ENCODE data around the gene ROMO1.
"Not testable (repeated sequence)": the region's sequence is repeated elsewhere in the genome, so short reads cannot be mapped to it uniquely, and the experiment has no call there.

ROMO1 gene

DNA sequence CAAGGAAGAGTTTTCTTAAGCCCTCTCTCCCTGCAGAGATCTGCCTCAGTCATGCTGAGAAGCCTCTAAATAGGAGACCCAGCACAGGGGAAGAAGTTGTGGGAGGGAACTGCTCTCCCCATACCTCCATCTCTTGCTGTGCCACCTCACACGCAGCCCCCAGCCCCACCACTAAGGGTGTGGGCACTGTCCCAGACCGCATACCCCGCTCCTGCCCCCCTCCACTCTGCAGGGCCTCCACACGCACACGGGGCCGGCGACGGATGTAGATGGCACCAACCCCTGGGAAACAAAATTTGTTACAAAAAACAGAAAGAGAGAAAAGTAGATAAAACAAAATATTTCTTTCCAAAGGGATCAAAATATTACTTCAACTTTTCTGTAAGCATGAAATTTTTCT is 24.3 kb upstream of the ROMO1 start:
- Histone ChIP-seq H3K27ac (no peak overlapping the region), H3K4me3 (no peak overlapping the region)
- TF ChIP-seq CTCF (IDR thresholded peaks at IDR 0.05) = no peak
- no peak for DNase-seq (ENCODE audit: low spot score)

- no peak for DNase-seq (ENCODE audit: low spot score)
These were observed 18.6 kb upstream of the ROMO1 start for GRCh38 chr20:35680452-35681183.

GRCh38 chr20:35681960-35682359 is 17.2 kb upstream of the ROMO1 start:
- H3K27ac ChIP-seq = no peak overlapping the region

More at GRCh38 chr20:35680452-35681183, 18.6 kb upstream of the ROMO1 start:
- no peak overlapping the region for H3K4me3 ChIP-seq
- no peak for TF ChIP-seq CTCF (IDR thresholded peaks at IDR 0.05)
- H3K27ac ChIP-seq = no peak overlapping the region

GRCh38 chr20:35685368-35685767 is 13.8 kb upstream of the ROMO1 start:
- not testable (repeated sequence) for DNase-seq (ENCODE audit: low spot score); H3K27ac ChIP-seq; H3K4me3 ChIP-seq

More at GRCh38 chr20:35681960-35682359, 17.2 kb upstream of the ROMO1 start:
- H3K4me3 ChIP-seq = no peak overlapping the region
- TF ChIP-seq CTCF (IDR thresholded peaks at IDR 0.05) = no peak
- DNase-seq (ENCODE audit: low spot score) = no peak

- H3K27ac ChIP-seq; H3K4me3 ChIP-seq; DNase-seq (ENCODE audit: low spot score): not testable (repeated sequence)
These were observed 12.3 kb upstream of the ROMO1 start for GRCh38 chr20:35686872-35687271.

DNA sequence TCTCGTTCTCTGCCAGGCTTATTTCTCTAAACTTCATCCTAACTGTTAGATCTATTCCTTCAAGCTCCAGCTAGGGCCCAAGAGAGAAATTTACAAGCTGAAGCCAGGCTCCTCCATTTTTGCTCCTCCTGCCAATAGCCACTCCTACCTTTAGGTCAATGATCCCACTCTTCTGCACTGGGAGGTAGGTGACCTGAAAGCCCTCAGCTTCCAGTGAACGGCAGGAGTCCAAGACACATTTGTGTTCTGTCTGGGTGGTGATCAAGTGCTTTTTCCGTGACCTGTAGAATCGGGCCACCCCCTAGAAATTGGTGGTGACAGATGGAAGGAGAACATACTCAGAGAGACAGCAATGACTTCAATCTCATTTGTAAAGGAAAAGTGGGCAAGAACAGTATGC is 8.9 kb upstream of the ROMO1 start:
- no peak for TF ChIP-seq CTCF (IDR thresholded peaks at IDR 0.05)
- H3K4me3 ChIP-seq = no peak overlapping the region
- no peak overlapping the region for H3K27ac ChIP-seq
- DNase-seq (ENCODE audit: low spot score) = no peak

- DNase-seq (ENCODE audit: low spot score) = no peak
- Histone ChIP-seq H3K4me3 (no peak overlapping the region), H3K27ac (no peak overlapping the region)
- no peak for TF ChIP-seq CTCF (IDR thresholded peaks at IDR 0.05)
These were observed 3.9 kb upstream of the ROMO1 start for GRCh38 chr20:35695245-35695749.

GRCh38 chr20:35695978-35696377 is 3.2 kb upstream of the ROMO1 start:
- no peak overlapping the region for H3K27ac ChIP-seq
- TF ChIP-seq CTCF (IDR thresholded peaks at IDR 0.05) = no peak
- no peak for DNase-seq (ENCODE audit: low spot score)
- H3K4me3 ChIP-seq = no peak overlapping the region
